Thyroid gland (tissue), 4 donors: ENCODE results near the gene NTRK2. TPM values are rescaled to one million over a fixed set of nuclear protein-coding genes. Genes with fewer than 3 reads are reported as not detected.

Source experiments
- DNase-seq, 2 donors: peaks; one replicate each; pipeline ENCODE4 v3.0.0-alpha.2; 2019
- H3K27ac ChIP-seq, 3 donors: fragments of 200-600 bp; sonication (generic); 1 replicate in 2 of 3; 2 replicates in 1 of 3; pipeline ENCODE4 v1.5.1; 2016 to 2019; ENCODE audit warnings: mild to moderate bottlenecking in 1 of 3, moderate library complexity in 1 of 3
- H3K27me3 ChIP-seq: fragments of 200-600 bp; sonication (generic); one replicate; pipeline ENCODE4 v1.5.1; 2019
- H3K36me3 ChIP-seq, 2 donors: fragments of 200-600 bp; sonication (generic); one replicate each; pipeline ENCODE4 v1.5.1; 2016 to 2019
- H3K4me1 ChIP-seq, 2 donors: fragments of 200-600 bp; sonication (generic); one replicate each; pipeline ENCODE4 v1.5.1; 2017 to 2019
- H3K4me3 ChIP-seq, 3 donors: fragments of 200-600 bp; sonication (generic); replicated peaks in 1 of 3; 1 replicate in 2 of 3; 2 replicates in 1 of 3; pipeline ENCODE4 v1.5.1; 2016; ENCODE audit warnings: mild to moderate bottlenecking in 1 of 3
- H3K9me3 ChIP-seq: fragments of 200-600 bp; sonication (generic); one replicate; pipeline ENCODE4 v1.5.1; 2017
- CTCF ChIP-seq, 6 experiments: fragments of 200-600 bp in 3 of 6; fragments of 450-650 bp in 3 of 6; sonication (generic) in 3 of 6; IDR thresholded peaks; one replicate each; pipeline ENCODE4 v1.5.1; 2016 to 2019; ENCODE audit warnings: antibody characterized with exemption in 6 of 6, mild to moderate bottlenecking in 2 of 6, inconsistent platforms in 1 of 6, moderate library complexity in 1 of 6
- POLR2A ChIP-seq, 2 donors: fragments of 450-650 bp; IDR thresholded peaks; one replicate each; pipeline ENCODE4 v1.6.1; 2017; ENCODE audit warnings: antibody characterized with exemption in 2 of 2, mild to moderate bottlenecking in 2 of 2, moderate library complexity in 1 of 2
- WGBS, 2 donors: methylation state at CpG; one replicate each; pipeline ENCODE4 v1.1.5; 2017; 5-methylcytosine and 5-hydroxymethylcytosine counted together
- intact Hi-C: fragments of 100-400 bp; cut with DNase I; formaldehyde crosslinking; loops from one replicate; pipeline ENCODE4 v1.15.1; 2023
- total RNA-seq, 4 donors: library from RNA; depleted of rRNA; stranded (reverse); fragments of >200 nt; gene quantifications; one replicate each; pipeline ENCODE4 v1.2.3, GENCODE V29; 2016

NTRK2 gene
- total RNA-seq, 4 donors from 2014 or later, result 92.0 to 186 (median 142) TPM

GRCh38 chr9:84778570-84778969 is 109.0 kb downstream of the NTRK2 start:
- Histone ChIP-seq H3K4me1 (no peaks in the 10 kb centered on the region), H3K27me3 (no peaks in the 10 kb centered on the region), H3K4me3 (no peak overlapping the region), H3K27ac (no peak overlapping the region), H3K9me3 (no peaks in the 10 kb centered on the region), H3K36me3 (no peaks in the 10 kb centered on the region)
- TF ChIP-seq POLR2A (IDR thresholded peaks at IDR 0.05) (no peak), CTCF (IDR thresholded peaks at IDR 0.05) (no peak)
- no peak for DNase-seq
- WGBS, 2 donors, result 62 to 79% methylated on average over 5 of the region's 5 CpGs
- intact Hi-C loops, result no loop called here

GRCh38 chr9:84779883-84780282 is 110.4 kb downstream of the NTRK2 start:
- TF ChIP-seq CTCF (IDR thresholded peaks at IDR 0.05) (no peak), POLR2A (IDR thresholded peaks at IDR 0.05) (no peak)
- no peak for DNase-seq
- H3K9me3 ChIP-seq, result no peaks in the 10 kb centered on the region
- no peak overlapping the region for H3K4me3 ChIP-seq
- WGBS, 2 donors, result 79 to 84% methylated on average over 3 of the region's 3 CpGs
- no peak overlapping the region for H3K27ac ChIP-seq
- no peaks in the 10 kb centered on the region for H3K4me1 ChIP-seq
- intact Hi-C loops, result loop anchor here (10.0 kb wide), 2 partner anchors 175 to 375 kb away; no protein-coding TSS in a partner anchor
- no peaks in the 10 kb centered on the region for H3K36me3 ChIP-seq
- no peaks in the 10 kb centered on the region for H3K27me3 ChIP-seq

- Histone ChIP-seq H3K4me3 (no peak overlapping the region), H3K27ac (no peak overlapping the region), H3K4me1 (no peaks in the 10 kb centered on the region), H3K27me3 (no peaks in the 10 kb centered on the region), H3K36me3 (no peaks in the 10 kb centered on the region), H3K9me3 (no peaks in the 10 kb centered on the region)
- DNase-seq, result no peak
- TF ChIP-seq POLR2A (IDR thresholded peaks at IDR 0.05) (no peak), CTCF (IDR thresholded peaks at IDR 0.05) (no peak)
- 93 to 95% methylated on average over 5 of the region's 5 CpGs for WGBS, 2 donors
- intact Hi-C loops, result loop anchor here (10.0 kb wide), 2 partner anchors 174 to 376 kb away; no protein-coding TSS in a partner anchor
Measured at GRCh38 chr9:84780385-84780784, 110.9 kb downstream of the NTRK2 start.

- H3K36me3 ChIP-seq, result no peaks in the 10 kb centered on the region
- H3K9me3 ChIP-seq, result no peaks in the 10 kb centered on the region
- no peak overlapping the region for H3K27ac ChIP-seq
- H3K4me3 ChIP-seq, result no peak overlapping the region
- H3K27me3 ChIP-seq, result no peaks in the 10 kb centered on the region
- WGBS, 2 donors, result 52 to 57% methylated on average over 2 of the region's 2 CpGs
- intact Hi-C loops, result loop anchor here (10.0 kb wide), 2 partner anchors 173 to 377 kb away; no protein-coding TSS in a partner anchor
- DNase-seq, result peak; percentile 24 to 29
- TF ChIP-seq CTCF (IDR thresholded peaks at IDR 0.05), result peak in 4 of 6 experiments; percentile 31 to 66 (median 54)
- no peak for TF ChIP-seq POLR2A (IDR thresholded peaks at IDR 0.05)
- no peaks in the 10 kb centered on the region for H3K4me1 ChIP-seq
Measured at GRCh38 chr9:84781458-84781857, 111.9 kb downstream of the NTRK2 start.

- Histone ChIP-seq H3K27me3 (no peaks in the 10 kb centered on the region), H3K9me3 (no peaks in the 10 kb centered on the region), H3K36me3 (no peaks in the 10 kb centered on the region), H3K4me1 (no peaks in the 10 kb centered on the region), H3K4me3 (no peak overlapping the region), H3K27ac (no peak overlapping the region)
- intact Hi-C loops, result loop anchor here (10.0 kb wide), 2 partner anchors 173 to 377 kb away; no protein-coding TSS in a partner anchor
- TF ChIP-seq POLR2A (IDR thresholded peaks at IDR 0.05), result no peak
- no peak for TF ChIP-seq CTCF (IDR thresholded peaks at IDR 0.05)
- 73 to 77% methylated on average over 11 of the region's 11 CpGs for WGBS, 2 donors
- DNase-seq, result no peak
Measured at GRCh38 chr9:84781931-84782866, 112.7 kb downstream of the NTRK2 start.
